NK-92 treated with Interleukin-12 subunit alpha and Interleukin-12 subunit beta, amount 100 ng/mL, for 24 hours (cell line): Measurements from ENCODE around the gene GSX1.
"Not testable (repeated sequence)": the region's sequence is repeated elsewhere in the genome, so short reads cannot be mapped to it uniquely, and the experiment has no call there.

ENCODE experiments used
- DNase-seq: peaks from one replicate; lab custom pipeline; 2025; lab: John Stamatoyannopoulos, UW

Gene GSX1

GRCh38 chr13:27792393-27793218 is at the start of gene GSX1:
Gene GSX1 (plus strand): TSS chr13:27792483. CDS start chr13:27792691, 208 bp downstream.
- DNase-seq: no peak

GRCh38 chr13:27744801-27745200 is 47.5 kb upstream of the GSX1 start:
- DNase-seq: no peak

DNA sequence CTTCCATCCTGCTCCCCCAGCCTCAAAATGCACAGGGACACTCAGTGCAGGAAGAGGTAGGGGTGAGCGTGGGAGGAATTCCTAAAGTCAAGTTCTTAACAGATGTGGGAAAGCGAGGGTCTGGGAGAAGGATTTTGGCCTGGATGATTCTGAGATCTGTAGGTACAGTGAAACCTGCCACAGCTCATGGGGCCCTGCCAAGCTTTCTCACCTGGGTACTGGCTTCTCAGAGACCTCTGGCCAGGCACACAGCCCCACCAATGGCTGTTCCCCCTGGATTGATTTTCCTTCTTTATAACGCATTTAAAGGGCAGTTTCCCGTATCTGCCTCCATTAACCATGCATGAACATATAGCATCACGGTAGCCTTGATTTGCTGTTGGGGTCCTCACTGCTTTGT is 47.0 kb upstream of the GSX1 start:
- DNase-seq: no peak

DNA sequence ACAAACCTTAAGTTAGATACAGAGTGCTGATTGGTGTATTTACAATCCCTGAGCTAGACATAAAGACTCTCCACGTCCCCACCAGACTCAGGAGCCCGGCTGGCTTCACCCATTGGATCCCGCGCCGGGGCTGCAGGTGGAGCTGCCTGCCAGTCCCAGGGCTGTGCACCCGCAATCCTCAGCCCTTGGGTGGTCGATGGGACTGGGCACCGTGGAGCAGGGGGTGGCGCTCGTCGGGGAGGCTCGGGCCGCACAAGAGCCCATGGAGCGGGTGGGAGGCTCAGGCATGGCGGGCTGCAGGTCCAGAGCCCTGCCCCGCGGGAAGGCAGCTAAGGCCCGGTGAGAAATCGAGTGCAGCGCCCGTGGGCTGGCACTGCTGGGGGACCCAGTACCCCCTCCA is 44.1 kb upstream of the GSX1 start:
- DNase-seq: not testable (repeated sequence)

GRCh38 chr13:27751953-27752532 is 40.2 kb upstream of the GSX1 start:
- no peak for DNase-seq

GRCh38 chr13:27765650-27766049 is 26.6 kb upstream of the GSX1 start:
- DNase-seq: no peak

GRCh38 chr13:27770809-27771208 is 21.5 kb upstream of the GSX1 start:
- peak; percentile 25 for DNase-seq

DNA sequence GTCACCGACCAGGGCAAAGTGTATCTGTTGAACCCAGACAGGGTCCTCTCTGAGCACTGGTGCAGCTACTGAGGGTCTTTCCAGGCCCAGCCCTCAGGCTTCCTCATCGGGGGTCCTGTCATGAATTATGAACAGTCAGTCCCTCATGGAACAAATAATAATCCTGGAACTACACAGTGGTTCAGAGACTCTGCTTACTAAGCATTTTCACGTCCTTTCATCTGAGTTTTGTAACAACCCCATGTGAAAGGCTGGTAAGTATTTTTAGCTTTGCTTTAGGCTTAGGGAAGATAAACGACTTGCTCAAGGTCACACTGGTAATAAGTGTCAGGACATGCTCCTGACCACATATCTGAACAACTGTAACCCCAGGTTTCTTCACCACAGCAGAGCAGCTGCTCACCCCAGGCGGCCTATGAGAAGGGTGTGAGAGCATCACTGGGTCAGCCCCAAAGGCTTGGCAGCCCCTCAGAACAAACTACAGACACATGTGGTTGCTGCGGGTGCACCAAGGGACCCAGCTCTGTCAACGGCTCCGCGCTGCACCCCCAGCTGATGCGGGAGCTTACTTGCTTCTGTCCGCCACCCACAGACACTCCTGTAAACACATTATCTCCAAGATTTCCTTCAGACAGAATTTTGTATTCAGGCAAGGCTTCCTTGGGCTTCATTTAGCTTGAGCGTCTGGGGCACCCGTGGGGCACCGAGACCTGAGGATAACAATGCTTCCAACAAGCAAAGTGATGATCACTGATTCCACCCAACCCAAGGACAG is 19.4 kb upstream of the GSX1 start:
- DNase-seq: peak; percentile 53

GRCh38 chr13:27774169-27774568 is 18.1 kb upstream of the GSX1 start:
- no peak for DNase-seq

- no peak for DNase-seq
Measured at GRCh38 chr13:27774651-27775050, 17.6 kb upstream of the GSX1 start.

DNA sequence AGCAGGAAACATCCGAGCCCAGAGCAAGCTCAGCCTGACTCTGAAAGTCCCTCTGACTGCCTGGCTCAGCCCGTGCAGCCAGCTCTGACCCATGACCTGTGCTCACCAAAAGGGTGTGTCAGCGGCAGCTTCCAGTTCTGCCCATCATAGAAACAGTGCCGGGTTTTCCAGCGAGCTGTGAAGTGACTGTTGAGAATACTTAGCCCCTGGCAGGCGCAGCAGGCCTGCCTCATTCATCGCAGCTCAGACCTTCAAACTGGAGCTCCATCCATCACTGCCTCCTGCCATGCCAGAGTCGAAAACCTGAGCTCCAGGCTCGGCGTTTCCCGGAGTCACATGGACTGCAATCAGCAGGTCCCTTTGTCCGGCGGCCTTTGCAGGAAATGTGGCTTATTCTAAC is 16.3 kb upstream of the GSX1 start:
- DNase-seq: no peak

- no peak for DNase-seq
Measured at GRCh38 chr13:27782151-27782550, 10.1 kb upstream of the GSX1 start.

DNA sequence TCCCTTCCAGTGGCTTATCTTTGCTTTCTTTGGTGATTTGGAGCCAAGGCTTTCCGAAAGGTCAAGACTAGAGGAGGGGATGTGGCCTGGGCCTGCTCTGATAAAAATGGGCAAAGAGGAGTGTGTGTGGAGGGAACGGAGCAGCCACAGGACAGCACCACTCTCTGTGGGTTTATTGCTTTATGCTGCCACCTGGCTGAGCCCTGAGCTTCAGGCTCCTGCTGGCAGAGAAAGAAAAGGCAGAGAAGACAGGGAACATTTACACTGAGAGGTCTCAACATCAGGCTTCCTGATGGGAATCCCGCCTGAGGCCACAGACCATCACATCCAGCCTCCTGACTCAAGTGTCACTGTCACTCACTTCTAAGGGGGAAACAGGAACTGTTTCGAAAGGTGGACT is 9.2 kb upstream of the GSX1 start:
- DNase-seq: no peak

DNA sequence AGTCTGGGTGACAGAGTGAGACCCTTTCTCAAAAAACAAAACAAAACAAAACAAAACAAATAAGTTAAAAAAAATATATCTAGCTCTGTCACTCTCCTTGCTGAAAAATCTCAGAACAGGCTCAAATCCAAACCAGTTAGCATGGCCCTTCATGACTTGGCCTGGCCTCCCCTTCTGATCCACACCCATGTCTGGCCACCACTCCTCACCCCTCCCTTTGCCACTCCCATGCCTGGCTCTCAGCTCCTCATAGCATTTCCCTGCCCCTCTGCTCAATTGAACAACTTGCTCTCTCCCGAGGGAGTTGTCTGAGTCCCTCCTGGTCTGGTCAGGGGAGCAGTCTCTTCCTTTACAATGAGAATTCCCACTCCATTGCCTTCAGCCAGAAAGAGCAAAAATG is 4.0 kb upstream of the GSX1 start:
- DNase-seq: no peak

- DNase-seq: no peak
Measured at GRCh38 chr13:27789153-27789494, 3.2 kb upstream of the GSX1 start.

GRCh38 chr13:27789495-27790303 is 2.6 kb upstream of the GSX1 start:
- no peak for DNase-seq

GRCh38 chr13:27790523-27790922 is 1.8 kb upstream of the GSX1 start:
- no peak for DNase-seq

DNA sequence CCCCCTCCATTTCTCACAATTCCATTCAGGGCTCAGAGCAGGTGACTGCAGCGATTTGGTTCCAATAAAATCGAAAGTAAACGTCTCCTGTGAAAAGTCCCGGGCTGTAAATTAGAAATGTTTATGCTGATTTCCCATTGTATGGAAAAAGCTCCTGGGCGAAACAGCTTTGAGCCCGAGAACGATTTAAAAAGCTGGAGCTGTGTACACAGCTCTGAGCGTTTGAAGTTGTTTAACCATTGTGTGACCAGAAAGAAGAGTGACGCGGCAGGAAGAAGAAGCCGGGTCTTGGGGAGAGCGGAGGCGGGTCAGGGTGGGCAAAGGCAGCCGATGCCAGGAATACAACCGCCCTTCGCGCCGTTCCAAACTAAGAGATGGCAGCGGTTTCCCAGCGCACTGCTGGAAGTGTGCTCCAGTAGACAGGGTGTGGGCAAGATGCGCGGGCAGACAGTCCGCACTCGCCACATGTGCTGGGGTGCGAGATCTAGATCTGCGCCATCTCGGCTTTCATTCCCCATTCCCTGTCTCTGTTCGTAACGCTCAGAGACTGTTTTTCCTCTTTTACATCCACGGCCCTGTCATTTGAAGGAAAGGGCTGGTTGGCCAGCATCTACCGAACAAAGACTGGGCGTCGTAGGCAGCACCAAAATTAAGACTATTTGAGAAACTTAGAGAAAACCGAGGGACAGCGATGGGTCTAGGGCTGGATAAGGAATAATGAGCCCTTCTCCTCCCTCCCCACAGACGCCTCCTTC is 960 bp upstream of the GSX1 start:
- DNase-seq: no peak

GRCh38 chr13:27791901-27792392 is 336 bp upstream of the GSX1 start:
- DNase-seq: no peak

DNA sequence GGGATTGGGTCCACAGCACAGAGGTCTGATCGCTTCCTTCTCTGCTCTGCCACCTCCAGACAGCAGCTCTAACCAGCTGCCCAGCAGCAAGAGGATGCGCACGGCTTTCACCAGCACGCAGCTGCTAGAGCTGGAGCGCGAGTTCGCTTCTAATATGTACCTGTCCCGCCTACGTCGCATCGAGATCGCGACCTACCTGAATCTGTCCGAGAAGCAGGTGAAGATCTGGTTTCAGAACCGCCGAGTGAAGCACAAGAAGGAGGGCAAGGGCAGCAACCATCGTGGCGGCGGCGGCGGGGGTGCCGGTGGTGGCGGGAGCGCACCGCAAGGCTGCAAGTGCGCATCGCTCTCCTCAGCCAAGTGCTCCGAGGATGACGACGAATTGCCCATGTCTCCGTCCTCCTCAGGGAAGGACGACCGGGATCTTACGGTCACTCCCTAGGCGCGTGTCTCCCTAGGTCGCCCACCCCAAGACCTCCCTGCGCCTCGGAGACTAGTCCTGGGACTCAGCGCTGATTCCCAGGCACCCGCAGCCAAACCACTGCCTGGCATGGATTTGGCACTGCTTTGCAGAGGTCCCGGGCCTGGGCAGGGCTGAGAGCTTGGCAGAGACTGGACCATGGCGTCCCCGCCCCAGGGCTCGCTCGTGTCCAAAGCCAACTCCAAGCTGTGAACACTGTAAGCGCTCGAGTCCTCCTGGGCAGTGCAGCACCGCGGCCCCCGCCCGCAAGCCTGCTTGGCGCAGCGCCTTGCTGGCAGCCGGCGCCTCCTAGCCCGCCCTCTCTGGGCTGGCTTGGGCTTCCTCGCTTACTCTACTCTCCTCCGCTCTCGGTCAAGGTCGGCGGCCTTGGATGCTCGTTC is 1.5 kb downstream of the GSX1 start:
- no peak for DNase-seq

DNA sequence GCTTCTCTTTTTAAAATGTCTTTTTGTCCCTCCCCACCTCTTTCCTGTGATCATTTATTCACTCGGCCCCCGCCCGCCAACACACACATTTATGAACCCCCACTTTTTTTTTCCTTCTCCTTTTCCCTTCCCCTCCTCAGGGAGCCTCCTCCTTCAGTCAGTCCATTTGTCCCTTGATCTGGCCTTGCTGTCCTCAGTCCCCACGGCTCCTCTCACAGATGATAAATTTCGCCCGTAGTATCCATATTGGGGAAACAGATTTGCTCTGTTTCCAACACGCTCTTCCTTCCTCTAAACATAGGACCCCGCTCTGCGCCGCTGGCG is 2.0 kb downstream of the GSX1 start:
- DNase-seq: no peak
